OCI-LY7 (cell line): Measurements from ENCODE around the gene PAN3.

Source experiments
- EZH2phosphoT487 ChIP-seq: fragments of 200-600 bp; sonication (generic); IDR thresholded peaks from 2 replicates; pipeline ENCODE4 v1.6.1; 2018; ENCODE audit warnings: low read depth, borderline replicate concordance, mild to moderate bottlenecking, mixed run types, antibody characterized with exemption, low read length, moderate library complexity, mixed read lengths
- TF ChIP-seq, protein P1 (sequence below): fragments of 200-600 bp; sonication (generic); conservative IDR thresholded peaks from 2 replicates; pipeline ENCODE4 v1.5.1; 2014; ENCODE audit warnings: mild to moderate bottlenecking, antibody characterized with exemption, low read length, moderate library complexity, mixed read lengths

DNA sequence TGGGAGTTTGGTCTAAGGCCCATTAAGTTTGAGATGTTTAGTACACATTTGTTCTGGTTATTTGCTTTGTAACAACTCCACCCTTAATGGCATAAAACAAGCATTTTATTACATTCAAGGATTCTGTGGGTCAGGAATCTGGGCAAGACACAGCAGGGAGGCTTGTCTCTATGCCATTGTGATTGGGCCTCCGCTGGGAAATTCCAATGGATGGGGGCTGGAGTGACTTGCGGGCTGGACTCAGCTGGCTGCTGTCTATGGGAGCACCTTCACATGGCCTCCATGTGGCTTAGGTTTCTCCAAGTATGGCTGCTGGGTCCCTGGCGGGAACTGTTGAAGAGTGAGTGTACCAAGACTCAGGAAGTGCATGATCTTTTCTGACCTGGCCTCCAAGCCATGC is 159.0 kb downstream of the PAN3 start:
- TF ChIP-seq, protein P1, sequence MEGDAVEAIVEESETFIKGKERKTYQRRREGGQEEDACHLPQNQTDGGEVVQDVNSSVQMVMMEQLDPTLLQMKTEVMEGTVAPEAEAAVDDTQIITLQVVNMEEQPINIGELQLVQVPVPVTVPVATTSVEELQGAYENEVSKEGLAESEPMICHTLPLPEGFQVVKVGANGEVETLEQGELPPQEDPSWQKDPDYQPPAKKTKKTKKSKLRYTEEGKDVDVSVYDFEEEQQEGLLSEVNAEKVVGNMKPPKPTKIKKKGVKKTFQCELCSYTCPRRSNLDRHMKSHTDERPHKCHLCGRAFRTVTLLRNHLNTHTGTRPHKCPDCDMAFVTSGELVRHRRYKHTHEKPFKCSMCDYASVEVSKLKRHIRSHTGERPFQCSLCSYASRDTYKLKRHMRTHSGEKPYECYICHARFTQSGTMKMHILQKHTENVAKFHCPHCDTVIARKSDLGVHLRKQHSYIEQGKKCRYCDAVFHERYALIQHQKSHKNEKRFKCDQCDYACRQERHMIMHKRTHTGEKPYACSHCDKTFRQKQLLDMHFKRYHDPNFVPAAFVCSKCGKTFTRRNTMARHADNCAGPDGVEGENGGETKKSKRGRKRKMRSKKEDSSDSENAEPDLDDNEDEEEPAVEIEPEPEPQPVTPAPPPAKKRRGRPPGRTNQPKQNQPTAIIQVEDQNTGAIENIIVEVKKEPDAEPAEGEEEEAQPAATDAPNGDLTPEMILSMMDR = no peak
- TF ChIP-seq EZH2phosphoT487 = no peak
